Measurements from ENCODE around the gene NDUFAF8.

NDUFAF8 gene

GRCh38 chr17:81223762-81224130, 15.4 kb upstream of the NDUFAF8 start:
- DNase-seq: peak; percentile 47

GRCh38 chr17:81227630-81228029, 11.5 kb upstream of the NDUFAF8 start:
- peak; percentile 49 for DNase-seq

GRCh38 chr17:81228420-81228819, 10.7 kb upstream of the NDUFAF8 start:
- peak; percentile 49 for DNase-seq

- no peak for DNase-seq
Measured at GRCh38 chr17:81228834-81229665, 10.1 kb upstream of the NDUFAF8 start.

GRCh38 chr17:81229666-81229920, 9.5 kb upstream of the NDUFAF8 start:
- DNase-seq: no peak

GRCh38 chr17:81230043-81230820, 8.9 kb upstream of the NDUFAF8 start:
- peak; percentile 34 for DNase-seq

- DNase-seq: no peak
Measured at GRCh38 chr17:81231121-81231645, 7.9 kb upstream of the NDUFAF8 start.

- DNase-seq: no peak
Measured at GRCh38 chr17:81231766-81232581, 7.1 kb upstream of the NDUFAF8 start.

- DNase-seq: no peak
Measured at GRCh38 chr17:81232616-81233241, 6.4 kb upstream of the NDUFAF8 start.

GRCh38 chr17:81233316-81233715, 5.8 kb upstream of the NDUFAF8 start:
- no peak for DNase-seq

- no peak for DNase-seq
Measured at GRCh38 chr17:81233811-81234505, 5.2 kb upstream of the NDUFAF8 start.

- no peak for DNase-seq
Measured at GRCh38 chr17:81234506-81234855, 4.6 kb upstream of the NDUFAF8 start.

GRCh38 chr17:81234940-81235821, 3.9 kb upstream of the NDUFAF8 start:
- no peak for DNase-seq

GRCh38 chr17:81235822-81236740, 3.0 kb upstream of the NDUFAF8 start:
- no peak for DNase-seq

- DNase-seq: no peak
Measured at GRCh38 chr17:81236784-81237183, 2.3 kb upstream of the NDUFAF8 start.

- DNase-seq: no peak
Measured at GRCh38 chr17:81237591-81238489, 1.3 kb upstream of the NDUFAF8 start.

GRCh38 chr17:81238490-81238814, 666 bp upstream of the NDUFAF8 start:
- no peak for DNase-seq

GRCh38 chr17:81239714-81240555, 817 bp downstream of the NDUFAF8 start:
- DNase-seq: peak; percentile 63
